Vagina (tissue), 2 donors: ENCODE results near the gene GLT8D2. TPM values are rescaled to one million over a fixed set of nuclear protein-coding genes. Genes with fewer than 3 reads are reported as not detected.

ENCODE experiments used
- DNase-seq, 2 donors: peaks; one replicate each; pipeline ENCODE4 v3.0.0-alpha.2; 2017; ENCODE audit errors: extremely low spot score in 2 of 2
- H3K27ac ChIP-seq: fragments of 200-600 bp; sonication (generic); one replicate; pipeline ENCODE4 v1.5.1; 2019
- H3K27me3 ChIP-seq: fragments of 200-600 bp; sonication (generic); one replicate; pipeline ENCODE4 v1.5.1; 2019
- H3K36me3 ChIP-seq, 2 donors: fragments of 200-600 bp; sonication (generic); one replicate each; pipeline ENCODE4 v1.5.1; 2017 to 2019
- H3K4me1 ChIP-seq: fragments of 200-600 bp; sonication (generic); one replicate; pipeline ENCODE4 v1.5.1; 2019
- H3K4me3 ChIP-seq, 2 donors: fragments of 200-600 bp; sonication (generic); 1 replicate in 1 of 2; 2 replicates in 1 of 2; pipeline ENCODE4 v1.5.1; 2016 to 2019
- H3K9me3 ChIP-seq: fragments of 200-600 bp; sonication (generic); one replicate; pipeline ENCODE4 v1.5.1; 2019
- CTCF ChIP-seq, 3 experiments: fragments of 450-650 bp in 2 of 3; fragments of 200-600 bp in 1 of 3; sonication (generic) in 1 of 3; IDR thresholded peaks; one replicate each; pipeline ENCODE4 v1.5.1; 2017 to 2019; ENCODE audit warnings: antibody characterized with exemption in 3 of 3, mild to moderate bottlenecking in 2 of 3, moderate library complexity in 2 of 3
- POLR2A ChIP-seq, 2 donors: fragments of 450-650 bp; IDR thresholded peaks; one replicate each; pipeline ENCODE4 v1.6.1; 2017; ENCODE audit warnings: antibody characterized with exemption in 2 of 2, mild to moderate bottlenecking in 2 of 2, moderate library complexity in 2 of 2
- POLR2AphosphoS5 ChIP-seq, 2 donors: sonication (generic); formaldehyde crosslinking; IDR thresholded peaks; one replicate each; pipeline ENCODE4 v1.9.0; 2017; ENCODE audit warnings: antibody characterized with exemption in 2 of 2, mild to moderate bottlenecking in 2 of 2, low read depth in 1 of 2; ENCODE audit not compliant: insufficient read depth in 1 of 2
- intact Hi-C: fragments of 100-400 bp; cut with DNase I; formaldehyde crosslinking; loops from one replicate; pipeline ENCODE4 v1.15.1; 2023
- total RNA-seq: library from RNA; depleted of rRNA; stranded (reverse); fragments of >200 nt; gene quantifications from one replicate; pipeline ENCODE4 v1.2.3, GENCODE V29; 2016

The GLT8D2 gene
- total RNA-seq, 1 donor from 2014 or later = 11.0 TPM

DNA sequence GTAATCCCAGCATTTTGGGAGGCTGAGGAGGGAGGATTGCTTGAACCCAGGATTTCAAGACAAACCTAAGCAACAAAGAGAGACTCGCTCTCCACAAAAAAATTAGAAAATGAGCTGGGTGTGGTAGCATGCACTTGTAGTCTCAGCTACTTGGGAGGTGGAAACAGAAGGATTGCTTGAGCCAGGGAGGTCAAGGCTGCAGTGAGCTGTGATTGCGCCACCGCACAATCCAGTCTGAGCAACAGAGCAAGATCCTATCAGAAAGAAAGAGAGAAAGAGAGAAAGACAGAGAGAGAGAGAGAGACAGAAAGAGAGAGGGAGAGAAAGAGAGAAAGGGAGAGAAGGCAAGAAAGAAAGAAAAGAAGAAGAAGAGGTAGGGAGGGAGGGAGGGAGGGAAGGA, 47.3 kb downstream of the GLT8D2 start:
- Histone ChIP-seq H3K4me1 (no peaks in the 10 kb centered on the region), H3K9me3 (no peaks in the 10 kb centered on the region), H3K27me3 (no peaks in the 10 kb centered on the region), H3K36me3 (no peaks in the 10 kb centered on the region), H3K27ac (no peak overlapping the region), H3K4me3 (no peak overlapping the region)
- no peak for DNase-seq
- intact Hi-C loops = no loop called here
- TF ChIP-seq POLR2A (IDR thresholded peaks at IDR 0.05) = no peak
- no peak for TF ChIP-seq POLR2AphosphoS5 (IDR thresholded peaks at IDR 0.05; ENCODE audit: insufficient read depth in 1 of 2, low read depth in 1 of 2)
- TF ChIP-seq CTCF (IDR thresholded peaks at IDR 0.05) = no peak

DNA sequence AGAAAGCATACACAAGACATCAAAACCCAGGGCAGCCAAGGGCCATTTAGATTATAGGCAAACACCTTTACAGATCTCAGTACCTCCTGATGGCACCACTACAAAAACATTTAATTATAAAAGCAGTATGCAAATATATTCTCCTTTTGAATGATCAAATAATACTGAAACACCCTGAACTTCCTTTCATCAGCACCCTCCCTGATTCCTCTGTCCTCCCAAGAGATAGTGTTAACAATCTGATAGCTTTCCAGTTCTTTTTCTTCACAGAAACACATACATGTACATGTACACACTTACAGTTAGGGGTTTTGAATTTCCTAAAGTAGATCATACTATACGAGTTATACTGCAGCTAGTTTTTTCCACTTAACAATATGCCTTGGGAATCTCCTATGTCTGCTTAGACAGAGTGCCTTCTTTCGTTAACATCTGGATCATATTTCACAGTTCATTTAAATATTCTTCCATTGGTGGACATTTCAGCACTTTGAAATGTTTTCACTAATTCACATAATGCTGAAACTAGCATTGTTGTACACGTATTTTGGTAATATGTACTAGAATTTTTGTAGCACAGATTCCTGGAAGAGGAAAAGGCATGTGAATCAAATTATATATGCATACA, 49.1 kb downstream of the GLT8D2 start:
- TF ChIP-seq CTCF (IDR thresholded peaks at IDR 0.05) (no peak), POLR2AphosphoS5 (IDR thresholded peaks at IDR 0.05; ENCODE audit: insufficient read depth in 1 of 2, low read depth in 1 of 2) (no peak), POLR2A (IDR thresholded peaks at IDR 0.05) (no peak)
- Histone ChIP-seq H3K36me3 (no peaks in the 10 kb centered on the region), H3K9me3 (no peaks in the 10 kb centered on the region), H3K4me1 (no peaks in the 10 kb centered on the region), H3K27ac (no peak overlapping the region), H3K27me3 (no peaks in the 10 kb centered on the region), H3K4me3 (no peak overlapping the region)
- DNase-seq = no peak
- intact Hi-C loops = no loop called here

- Histone ChIP-seq H3K4me3 (no peak overlapping the region), H3K9me3 (no peaks in the 10 kb centered on the region), H3K4me1 (no peaks in the 10 kb centered on the region), H3K27ac (no peak overlapping the region), H3K27me3 (no peaks in the 10 kb centered on the region), H3K36me3 (no peaks in the 10 kb centered on the region)
- intact Hi-C loops = no loop called here
- no peak for DNase-seq
- TF ChIP-seq POLR2A (IDR thresholded peaks at IDR 0.05) (no peak), CTCF (IDR thresholded peaks at IDR 0.05) (no peak), POLR2AphosphoS5 (IDR thresholded peaks at IDR 0.05; ENCODE audit: insufficient read depth in 1 of 2, low read depth in 1 of 2) (no peak)
Observed at GRCh38 chr12:103998976-103999375, 51.0 kb downstream of the GLT8D2 start.

DNA sequence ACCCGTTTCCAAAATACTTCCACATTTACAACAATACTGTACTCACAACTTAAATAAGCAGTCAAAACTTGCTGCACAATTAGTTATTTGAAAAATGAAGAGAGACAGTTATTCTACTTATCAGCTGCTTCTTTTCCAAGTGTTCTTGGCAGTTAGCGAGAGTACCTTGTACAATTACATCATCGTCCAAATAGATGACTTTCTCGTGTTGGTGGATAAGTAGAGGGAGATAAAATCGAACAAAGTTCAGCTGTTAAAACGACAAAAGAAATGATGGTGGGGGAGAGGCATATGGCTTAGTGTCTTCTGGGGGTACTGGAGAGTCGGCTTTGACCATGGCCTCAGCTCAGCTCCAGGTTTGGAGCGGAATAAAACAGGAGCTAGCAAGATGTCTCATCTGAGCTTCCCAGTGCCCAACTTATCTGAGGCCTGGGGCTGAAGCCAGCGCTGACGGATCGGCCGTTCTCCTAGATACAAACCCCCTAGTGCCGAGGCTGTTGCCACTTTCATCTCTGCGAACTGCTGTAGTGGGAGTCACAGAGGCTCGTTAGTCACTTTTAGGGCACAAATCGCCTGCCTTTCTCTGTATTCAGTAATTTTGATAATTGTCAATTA, 52.6 kb downstream of the GLT8D2 start:
- no peaks in the 10 kb centered on the region for H3K9me3 ChIP-seq
- DNase-seq = peak in 1 of 2 donors; percentile 91
- no peak for TF ChIP-seq POLR2A (IDR thresholded peaks at IDR 0.05)
- no peak for TF ChIP-seq POLR2AphosphoS5 (IDR thresholded peaks at IDR 0.05; ENCODE audit: insufficient read depth in 1 of 2, low read depth in 1 of 2)
- no peak for TF ChIP-seq CTCF (IDR thresholded peaks at IDR 0.05)
- H3K27me3 ChIP-seq = no peaks in the 10 kb centered on the region
- peak overlapping the region in 1 of 2 donors; percentile 8 for H3K4me3 ChIP-seq
- no peaks in the 10 kb centered on the region for H3K4me1 ChIP-seq
- intact Hi-C loops = no loop called here
- no peaks in the 10 kb centered on the region for H3K36me3 ChIP-seq
- H3K27ac ChIP-seq = peak overlapping the region; percentile 60

GRCh38 chr12:103996595-103996994, 53.4 kb downstream of the GLT8D2 start:
- no peak overlapping the region for H3K27ac ChIP-seq
- no peaks in the 10 kb centered on the region for H3K4me1 ChIP-seq
- TF ChIP-seq POLR2AphosphoS5 (IDR thresholded peaks at IDR 0.05; ENCODE audit: insufficient read depth in 1 of 2, low read depth in 1 of 2) = no peak
- TF ChIP-seq POLR2A (IDR thresholded peaks at IDR 0.05) = no peak
- no peak for TF ChIP-seq CTCF (IDR thresholded peaks at IDR 0.05)
- H3K9me3 ChIP-seq = no peaks in the 10 kb centered on the region
- intact Hi-C loops = no loop called here
- H3K27me3 ChIP-seq = no peaks in the 10 kb centered on the region
- H3K4me3 ChIP-seq = no peak overlapping the region
- DNase-seq = no peak
- no peaks in the 10 kb centered on the region for H3K36me3 ChIP-seq
